ENCODE results near the gene ADM.

DNA sequence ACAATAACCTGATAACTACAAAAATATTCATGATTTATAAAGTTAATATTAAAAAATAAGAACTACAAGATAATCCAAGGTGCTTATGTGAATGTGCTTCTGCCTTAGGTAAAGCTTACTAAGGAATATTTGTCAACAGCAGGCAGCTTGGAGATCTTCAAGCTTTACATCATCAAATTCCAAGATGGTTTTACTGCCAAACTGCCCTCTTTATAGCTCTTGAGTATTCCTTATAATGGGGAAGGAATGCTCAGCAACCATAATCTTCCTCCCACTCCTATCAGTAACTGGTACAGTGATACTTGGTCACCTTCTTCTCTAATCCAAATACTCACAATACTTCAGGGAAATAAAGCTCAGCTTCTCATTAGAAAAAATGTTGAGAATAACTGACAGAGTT, 40.9 kb upstream of the ADM start:
- TF ChIP-seq, protein P1, sequence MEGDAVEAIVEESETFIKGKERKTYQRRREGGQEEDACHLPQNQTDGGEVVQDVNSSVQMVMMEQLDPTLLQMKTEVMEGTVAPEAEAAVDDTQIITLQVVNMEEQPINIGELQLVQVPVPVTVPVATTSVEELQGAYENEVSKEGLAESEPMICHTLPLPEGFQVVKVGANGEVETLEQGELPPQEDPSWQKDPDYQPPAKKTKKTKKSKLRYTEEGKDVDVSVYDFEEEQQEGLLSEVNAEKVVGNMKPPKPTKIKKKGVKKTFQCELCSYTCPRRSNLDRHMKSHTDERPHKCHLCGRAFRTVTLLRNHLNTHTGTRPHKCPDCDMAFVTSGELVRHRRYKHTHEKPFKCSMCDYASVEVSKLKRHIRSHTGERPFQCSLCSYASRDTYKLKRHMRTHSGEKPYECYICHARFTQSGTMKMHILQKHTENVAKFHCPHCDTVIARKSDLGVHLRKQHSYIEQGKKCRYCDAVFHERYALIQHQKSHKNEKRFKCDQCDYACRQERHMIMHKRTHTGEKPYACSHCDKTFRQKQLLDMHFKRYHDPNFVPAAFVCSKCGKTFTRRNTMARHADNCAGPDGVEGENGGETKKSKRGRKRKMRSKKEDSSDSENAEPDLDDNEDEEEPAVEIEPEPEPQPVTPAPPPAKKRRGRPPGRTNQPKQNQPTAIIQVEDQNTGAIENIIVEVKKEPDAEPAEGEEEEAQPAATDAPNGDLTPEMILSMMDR (conservative IDR thresholded peaks at IDR 0.05 in 1 of 2, IDR thresholded peaks at IDR 0.05 in 1 of 2; ENCODE audit: extremely low read depth in 1 of 2, insufficient read depth in 1 of 2, low read depth in 1 of 2, low read length in 2 of 2) = no peak
- no peak for TF ChIP-seq EZH2 (IDR thresholded peaks at IDR 0.05; ENCODE audit: borderline replicate concordance, low read length)
